GM18858 (cell line): ENCODE data around the gene SEPTIN2.
"Not testable (repeated sequence)": the region's sequence is repeated elsewhere in the genome, so short reads cannot be mapped to it uniquely, and the experiment has no call there.

Source experiments
- ATAC-seq: cut with Tn5 transposase; IDR thresholded peaks from one replicate; pipeline ENCODE4 v1.9.1; 2021; ENCODE audit not compliant: unreplicated experiment

The SEPTIN2 gene

GRCh38 chr2:241315879-241316631, at the start of gene SEPTIN2:
SEPTIN2 (plus strand) TSS chr2:241315925; CDS start chr2:241324233, 8,308 bp downstream.
- ATAC-seq: peak; percentile 21

- no peak for ATAC-seq
Measured at GRCh38 chr2:241267249-241268067, 48.3 kb upstream of the SEPTIN2 start.

GRCh38 chr2:241268306-241268705, 47.4 kb upstream of the SEPTIN2 start:
- ATAC-seq: no peak

- no peak for ATAC-seq
Measured at GRCh38 chr2:241268716-241269445, 46.8 kb upstream of the SEPTIN2 start.

GRCh38 chr2:241269707-241270520, 45.8 kb upstream of the SEPTIN2 start:
- no peak for ATAC-seq

- ATAC-seq: no peak
Measured at GRCh38 chr2:241270531-241270930, 45.2 kb upstream of the SEPTIN2 start.

- ATAC-seq: no peak
Measured at GRCh38 chr2:241271706-241272302, 43.9 kb upstream of the SEPTIN2 start.

- no peak for ATAC-seq
Measured at GRCh38 chr2:241272303-241273209, 43.2 kb upstream of the SEPTIN2 start.

- no peak for ATAC-seq
Measured at GRCh38 chr2:241273210-241274020, 42.3 kb upstream of the SEPTIN2 start.

GRCh38 chr2:241274127-241274526, 41.6 kb upstream of the SEPTIN2 start:
- no peak for ATAC-seq

GRCh38 chr2:241275504-241275903, 40.2 kb upstream of the SEPTIN2 start:
- no peak for ATAC-seq

GRCh38 chr2:241275910-241276309, 39.8 kb upstream of the SEPTIN2 start:
- ATAC-seq: no peak

GRCh38 chr2:241278306-241278705, 37.4 kb upstream of the SEPTIN2 start:
- not testable (repeated sequence) for ATAC-seq

GRCh38 chr2:241279413-241279812, 36.3 kb upstream of the SEPTIN2 start:
- ATAC-seq: no peak

- ATAC-seq: no peak
Measured at GRCh38 chr2:241279828-241280227, 35.9 kb upstream of the SEPTIN2 start.

- no peak for ATAC-seq
Measured at GRCh38 chr2:241280291-241280690, 35.4 kb upstream of the SEPTIN2 start.

GRCh38 chr2:241282555-241282954, 33.2 kb upstream of the SEPTIN2 start:
- ATAC-seq: no peak

GRCh38 chr2:241285596-241285995, 30.1 kb upstream of the SEPTIN2 start:
- no peak for ATAC-seq
